H9 (cell line): ENCODE data around the gene CDKAL1. TPM values are rescaled to one million over a fixed set of nuclear protein-coding genes. Genes with fewer than 3 reads are reported as not detected.

Experiments
- DNase-seq: peaks from one replicate; pipeline ENCODE4 v3.0.0-alpha.2; 2017
- H2AFZ ChIP-seq: one replicate; pipeline ENCODE4 v1.6.1; 2013; ENCODE audit warnings: mild to moderate bottlenecking, low read length, control low read depth, moderate library complexity
- H2AK5ac ChIP-seq: 2 replicates; pipeline ENCODE4 v1.6.1; 2013; ENCODE audit warnings: low read length, control low read depth, mixed read lengths; ENCODE audit not compliant: insufficient read length
- H2BK120ac ChIP-seq: one replicate; pipeline ENCODE4 v1.6.1; 2013; ENCODE audit warnings: low read depth, mild to moderate bottlenecking, low read length, control low read depth, inconsistent platforms; ENCODE audit not compliant: poor library complexity, severe bottlenecking
- H2BK12ac ChIP-seq: 2 replicates; pipeline ENCODE4 v1.6.1; 2013; ENCODE audit warnings: low read length, control low read depth, mixed read lengths, low read depth; ENCODE audit not compliant: insufficient read length
- H2BK15ac ChIP-seq: 2 replicates; pipeline ENCODE4 v1.6.1; 2013; ENCODE audit warnings: low read depth, low read length, control low read depth
- H2BK20ac ChIP-seq: one replicate; pipeline ENCODE4 v1.6.1; 2013; ENCODE audit warnings: low read depth, mild to moderate bottlenecking, low read length, control low read depth, inconsistent platforms; ENCODE audit not compliant: poor library complexity, severe bottlenecking
- H2BK5ac ChIP-seq: 2 replicates; pipeline ENCODE4 v1.6.1; 2013; ENCODE audit warnings: low read length, control low read depth, mixed read lengths; ENCODE audit not compliant: insufficient read length
- H3K14ac ChIP-seq: 2 replicates; pipeline ENCODE4 v1.6.1; 2013; ENCODE audit warnings: low read length, control low read depth; ENCODE audit not compliant: insufficient read depth
- H3K18ac ChIP-seq: 2 replicates; pipeline ENCODE4 v1.6.1; 2013; ENCODE audit warnings: low read depth, mild to moderate bottlenecking, mixed read lengths, low read length, control low read depth; ENCODE audit not compliant: insufficient read length
- H3K23ac ChIP-seq: 2 replicates; pipeline ENCODE4 v1.6.1; 2013; ENCODE audit warnings: low read length, control low read depth, mixed read lengths, low read depth; ENCODE audit not compliant: insufficient read length
- H3K23me2 ChIP-seq: 2 replicates; pipeline ENCODE4 v1.6.1; 2013; ENCODE audit warnings: low read depth, mild to moderate bottlenecking, mixed read lengths, low read length, control low read depth; ENCODE audit not compliant: insufficient read length, poor library complexity, severe bottlenecking
- H3K27ac ChIP-seq: 2 replicates; pipeline ENCODE4 v1.5.1; 2013; ENCODE audit warnings: low read length, control low read depth, mixed read lengths, low read depth; ENCODE audit not compliant: insufficient read length
- H3K27me3 ChIP-seq: 2 replicates; pipeline ENCODE4 v1.6.1; 2013; ENCODE audit warnings: low read length, control low read depth, inconsistent platforms; ENCODE audit not compliant: insufficient read depth
- H3K4ac ChIP-seq: 2 replicates; pipeline ENCODE4 v1.6.1; 2013; ENCODE audit warnings: low read depth, mild to moderate bottlenecking, control low read depth, inconsistent platforms, low read length, moderate library complexity
- H3K4me1 ChIP-seq: 2 replicates; pipeline ENCODE4 v1.6.1; 2013; ENCODE audit warnings: low read length, control low read depth, inconsistent platforms; ENCODE audit not compliant: insufficient read depth
- H3K4me2 ChIP-seq: 2 replicates; pipeline ENCODE4 v1.6.1; 2013; ENCODE audit warnings: low read length, control low read depth, mixed read lengths; ENCODE audit not compliant: insufficient read length, insufficient read depth
- H3K56ac ChIP-seq: 2 replicates; pipeline ENCODE4 v1.6.1; 2013; ENCODE audit warnings: low read depth, mild to moderate bottlenecking, mixed read lengths, low read length, control low read depth; ENCODE audit not compliant: insufficient read length
- H3K79me1 ChIP-seq: 2 replicates; pipeline ENCODE4 v1.6.1; 2013; ENCODE audit warnings: low read depth, mild to moderate bottlenecking, moderate library complexity, low read length, control low read depth, inconsistent platforms; ENCODE audit not compliant: insufficient read depth, poor library complexity, severe bottlenecking
- H3K79me2 ChIP-seq: 2 replicates; pipeline ENCODE4 v1.6.1; 2013; ENCODE audit warnings: low read length, control low read depth, inconsistent platforms; ENCODE audit not compliant: insufficient read depth
- H3K9ac ChIP-seq: 2 replicates; pipeline ENCODE4 v1.6.1; 2013; ENCODE audit warnings: low read length, control low read depth, mixed read lengths; ENCODE audit not compliant: insufficient read length; ENCODE audit errors: extremely low read depth
- H3K9me3 ChIP-seq: one replicate; pipeline ENCODE4 v1.6.1; 2013; ENCODE audit warnings: low read depth, low read length, inconsistent platforms; ENCODE audit not compliant: control insufficient read depth
- H3T11ph ChIP-seq: one replicate; pipeline ENCODE4 v1.6.1; 2013; ENCODE audit warnings: mild to moderate bottlenecking, low read length, control low read depth, inconsistent platforms
- H4K20me1 ChIP-seq: one replicate; pipeline ENCODE4 v1.6.1; 2013; ENCODE audit not compliant: control insufficient read depth, insufficient read length, insufficient read depth
- H4K5ac ChIP-seq: 2 replicates; pipeline ENCODE4 v1.6.1; 2013; ENCODE audit warnings: low read depth, mild to moderate bottlenecking, mixed read lengths, low read length, control low read depth; ENCODE audit not compliant: insufficient read length
- H4K8ac ChIP-seq: replicated peaks from 2 replicates; pipeline ENCODE4 v1.6.1; 2013; ENCODE audit warnings: low read length, control low read depth, mixed read lengths, low read depth; ENCODE audit not compliant: insufficient read length
- H4K91ac ChIP-seq: 2 replicates; pipeline ENCODE4 v1.6.1; 2013; ENCODE audit warnings: low read depth, mild to moderate bottlenecking, moderate library complexity, mixed read lengths, low read length, control low read depth; ENCODE audit not compliant: insufficient read length
- H3K27ac Mint-ChIP-seq, 3 experiments: 2 replicates in 2 of 3; 3 replicates in 1 of 3; pipeline ENCODE4 v1.8.0; 2020 to 2021; ENCODE audit warnings: mixed read lengths in 3 of 3, mild to moderate bottlenecking in 1 of 3, moderate library complexity in 1 of 3
- H3K27me3 Mint-ChIP-seq: 2 replicates; pipeline ENCODE4 v1.8.0; 2021; ENCODE audit warnings: low read depth, mild to moderate bottlenecking, moderate library complexity, mixed read lengths
- H3K36me3 Mint-ChIP-seq, 3 experiments: 2 replicates in 2 of 3; 3 replicates in 1 of 3; pipeline ENCODE4 v1.8.0; 2020 to 2021; ENCODE audit warnings: low read depth in 3 of 3, mixed read lengths in 3 of 3; ENCODE audit not compliant: insufficient read depth in 1 of 3
- H3K4me1 Mint-ChIP-seq, 2 experiments: 2 replicates each; pipeline ENCODE4 v1.8.0; 2020; ENCODE audit warnings: mixed read lengths in 2 of 2
- H3K4me3 Mint-ChIP-seq, 2 experiments: 2 replicates in 1 of 2; 3 replicates in 1 of 2; pipeline ENCODE4 v1.8.0; 2020 to 2021; ENCODE audit warnings: mild to moderate bottlenecking in 2 of 2, mixed read lengths in 2 of 2, moderate library complexity in 1 of 2
- H3K9me3 Mint-ChIP-seq, 2 experiments: 2 replicates in 1 of 2; 3 replicates in 1 of 2; pipeline ENCODE4 v1.8.0; 2020; ENCODE audit warnings: mild to moderate bottlenecking in 2 of 2, mixed read lengths in 2 of 2, moderate library complexity in 1 of 2
- WGBS: extraction: QIAGEN DNeasy Blood & Tissue Kit; methylation state at CpG from one replicate; pipeline ENCODE4 v1.1.7; 2013; ENCODE audit warnings: missing lambda C conversion rate, low lambda C conversion rate, mixed read lengths; ENCODE audit not compliant: insufficient read length; ENCODE audit errors: extremely low coverage; 5-methylcytosine and 5-hydroxymethylcytosine counted together
- total RNA-seq: library from RNA; stranded (reverse); gene quantifications from 2 replicates; pipeline ENCODE4 v1.2.1, GENCODE V29; 2021
- TF ChIP-seq, protein P1 (sequence below): fragments of 200-600 bp; sonication (generic); conservative IDR thresholded peaks from 3 replicates; pipeline ENCODE4 v1.8.0; 2021; ENCODE audit warnings: antibody characterized with exemption, mild to moderate bottlenecking

The CDKAL1 gene
- total RNA-seq, 1 experiment from 2014 or later = 23.0 TPM

GRCh38 chr6:20696676-20697075 is 162.4 kb downstream of the CDKAL1 start:
- Histone ChIP-seq H3K4ac (no peak overlapping the region), H3K27ac (no peak overlapping the region), H4K5ac (no peak overlapping the region), H4K20me1 (no peaks in the 10 kb centered on the region), H2BK15ac (no peak overlapping the region), H2BK5ac (no peak overlapping the region), H2AK5ac (no peak overlapping the region), H3K23me2 (no peaks in the 10 kb centered on the region), H3K56ac (no peak overlapping the region), H3K79me1 (no peaks in the 10 kb centered on the region), H3K4me2 (no peak overlapping the region), H2AFZ (no peak overlapping the region), H4K8ac (no peak overlapping the region), H4K91ac (no peak overlapping the region), H3K23ac (no peak overlapping the region), H3K9ac (no peak overlapping the region), H3K79me2 (no peaks in the 10 kb centered on the region), H3K14ac (no peak overlapping the region), H3T11ph (no peak overlapping the region), H2BK20ac (no peak overlapping the region), H3K9me3 (no peaks in the 10 kb centered on the region), H2BK12ac (no peak overlapping the region), H3K18ac (no peak overlapping the region), H3K4me1 (peaks cover 4% of the 10 kb centered on the region), H3K27me3 (no peaks in the 10 kb centered on the region), H2BK120ac (no peak overlapping the region)
- H3K9me3 Mint-ChIP-seq = no peaks in the 10 kb centered on the region
- H3K4me1 Mint-ChIP-seq = peaks cover 19 to 32% of the 10 kb centered on the region in 2 experiments
- no peaks in the 10 kb centered on the region for H3K27me3 Mint-ChIP-seq
- no peak overlapping the region for H3K4me3 Mint-ChIP-seq
- peak overlapping the region in 1 of 3 experiments; percentile 50; a peak in 1 of 7 replicates for H3K27ac Mint-ChIP-seq
- WGBS = no CpG with 5 or more reads among the region's 3 CpGs
- DNase-seq = no peak
- TF ChIP-seq, protein P1, sequence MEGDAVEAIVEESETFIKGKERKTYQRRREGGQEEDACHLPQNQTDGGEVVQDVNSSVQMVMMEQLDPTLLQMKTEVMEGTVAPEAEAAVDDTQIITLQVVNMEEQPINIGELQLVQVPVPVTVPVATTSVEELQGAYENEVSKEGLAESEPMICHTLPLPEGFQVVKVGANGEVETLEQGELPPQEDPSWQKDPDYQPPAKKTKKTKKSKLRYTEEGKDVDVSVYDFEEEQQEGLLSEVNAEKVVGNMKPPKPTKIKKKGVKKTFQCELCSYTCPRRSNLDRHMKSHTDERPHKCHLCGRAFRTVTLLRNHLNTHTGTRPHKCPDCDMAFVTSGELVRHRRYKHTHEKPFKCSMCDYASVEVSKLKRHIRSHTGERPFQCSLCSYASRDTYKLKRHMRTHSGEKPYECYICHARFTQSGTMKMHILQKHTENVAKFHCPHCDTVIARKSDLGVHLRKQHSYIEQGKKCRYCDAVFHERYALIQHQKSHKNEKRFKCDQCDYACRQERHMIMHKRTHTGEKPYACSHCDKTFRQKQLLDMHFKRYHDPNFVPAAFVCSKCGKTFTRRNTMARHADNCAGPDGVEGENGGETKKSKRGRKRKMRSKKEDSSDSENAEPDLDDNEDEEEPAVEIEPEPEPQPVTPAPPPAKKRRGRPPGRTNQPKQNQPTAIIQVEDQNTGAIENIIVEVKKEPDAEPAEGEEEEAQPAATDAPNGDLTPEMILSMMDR = no peak
- no peaks in the 10 kb centered on the region for H3K36me3 Mint-ChIP-seq
